Endothelial cell (in vitro differentiated cells): ENCODE data around the gene COL25A1. TPM values are rescaled to one million over a fixed set of nuclear protein-coding genes. Genes with fewer than 3 reads are reported as not detected.

Experiments
- DNase-seq: peaks from one replicate; pipeline ENCODE4 v3.0.0; 2021; ENCODE audit warnings: low spot score
- H3K27ac Mint-ChIP-seq: one replicate; pipeline ENCODE4 v1.8.0; 2021; ENCODE audit warnings: mixed read lengths, inconsistent platforms; ENCODE audit not compliant: unreplicated experiment
- H3K27me3 Mint-ChIP-seq: one replicate; pipeline ENCODE4 v1.8.0; 2021; ENCODE audit warnings: mild to moderate bottlenecking, moderate library complexity, mixed read lengths, inconsistent platforms; ENCODE audit not compliant: unreplicated experiment
- H3K36me3 Mint-ChIP-seq: one replicate; pipeline ENCODE4 v1.8.0; 2021; ENCODE audit warnings: mild to moderate bottlenecking, low read depth, mixed read lengths, inconsistent platforms; ENCODE audit not compliant: unreplicated experiment
- H3K4me1 Mint-ChIP-seq: one replicate; pipeline ENCODE4 v1.8.0; 2021; ENCODE audit warnings: mild to moderate bottlenecking, mixed read lengths, inconsistent platforms; ENCODE audit not compliant: unreplicated experiment
- H3K4me3 Mint-ChIP-seq: one replicate; pipeline ENCODE4 v1.8.0; 2021; ENCODE audit warnings: mild to moderate bottlenecking, mixed read lengths, inconsistent platforms; ENCODE audit not compliant: unreplicated experiment
- H3K9me3 Mint-ChIP-seq: one replicate; pipeline ENCODE4 v1.8.0; 2021; ENCODE audit warnings: mixed read lengths, inconsistent platforms; ENCODE audit not compliant: unreplicated experiment
- CTCF ChIP-seq: fragments of 200-600 bp; sonication (generic); IDR thresholded peaks from one replicate; pipeline ENCODE4 v1.5.0; 2021; ENCODE audit warnings: antibody characterized with exemption; ENCODE audit not compliant: unreplicated experiment
- total RNA-seq: library from RNA; stranded (reverse); fragmentation: NEBNext Ultra II Directional; extraction: Animal tissue kit (Norgen Biotek cat#: 25700); gene quantifications from one replicate; pipeline ENCODE4 v1.2.1, GENCODE V29; 2021; ENCODE audit not compliant: unreplicated experiment

COL25A1 gene
- total RNA-seq, 1 donor from 2014 or later: 22.7 TPM

- Mint-ChIP-seq H3K36me3 (peaks cover 6% of the 10 kb centered on the region), H3K27ac (no peak overlapping the region), H3K4me1 (peaks cover 10% of the 10 kb centered on the region), H3K27me3 (peaks cover 6% of the 10 kb centered on the region), H3K9me3 (peaks cover 5% of the 10 kb centered on the region), H3K4me3 (no peak overlapping the region)
- TF ChIP-seq CTCF: no peak
- no peak for DNase-seq
These were observed 291.0 kb downstream of the COL25A1 start for GRCh38 chr4:109011241-109012026.

GRCh38 chr4:109010521-109010920, 291.9 kb downstream of the COL25A1 start:
- peaks cover 5% of the 10 kb centered on the region for H3K27me3 Mint-ChIP-seq
- no peak overlapping the region for H3K27ac Mint-ChIP-seq
- no peak overlapping the region for H3K4me3 Mint-ChIP-seq
- no peak for TF ChIP-seq CTCF
- H3K4me1 Mint-ChIP-seq: peaks cover 9% of the 10 kb centered on the region
- peaks cover 3% of the 10 kb centered on the region for H3K9me3 Mint-ChIP-seq
- peaks cover 5% of the 10 kb centered on the region for H3K36me3 Mint-ChIP-seq
- DNase-seq: no peak

GRCh38 chr4:109009909-109010308, 292.5 kb downstream of the COL25A1 start:
- Mint-ChIP-seq H3K4me1 (peaks cover 5% of the 10 kb centered on the region), H3K27ac (no peak overlapping the region), H3K4me3 (no peak overlapping the region), H3K27me3 (peaks cover 4% of the 10 kb centered on the region), H3K9me3 (no peaks in the 10 kb centered on the region), H3K36me3 (no peaks in the 10 kb centered on the region)
- no peak for DNase-seq
- TF ChIP-seq CTCF: no peak

GRCh38 chr4:109007976-109008375, 294.5 kb downstream of the COL25A1 start:
- no peaks in the 10 kb centered on the region for H3K36me3 Mint-ChIP-seq
- no peaks in the 10 kb centered on the region for H3K4me1 Mint-ChIP-seq
- no peak overlapping the region for H3K4me3 Mint-ChIP-seq
- DNase-seq: no peak
- no peak overlapping the region for H3K27ac Mint-ChIP-seq
- peaks cover 5% of the 10 kb centered on the region for H3K27me3 Mint-ChIP-seq
- no peak for TF ChIP-seq CTCF
- H3K9me3 Mint-ChIP-seq: no peaks in the 10 kb centered on the region

GRCh38 chr4:109005523-109005922, 296.9 kb downstream of the COL25A1 start:
- no peak for DNase-seq
- peaks cover 3% of the 10 kb centered on the region for H3K27me3 Mint-ChIP-seq
- no peaks in the 10 kb centered on the region for H3K36me3 Mint-ChIP-seq

More at GRCh38 chr4:109005523-109005922, 296.9 kb downstream of the COL25A1 start:
- Mint-ChIP-seq H3K4me1 (no peaks in the 10 kb centered on the region), H3K4me3 (no peak overlapping the region), H3K27ac (no peak overlapping the region), H3K9me3 (no peaks in the 10 kb centered on the region)
- no peak for TF ChIP-seq CTCF
